IMR-90 (cell line): ENCODE data around the gene RPS5. TPM values are rescaled to one million over a fixed set of nuclear protein-coding genes. Genes with fewer than 3 reads are reported as not detected.
"Not testable (repeated sequence)": the region's sequence is repeated elsewhere in the genome, so short reads cannot be mapped to it uniquely, and the experiment has no call there.

ENCODE experiments used
- ATAC-seq: fragments of 200-7000 bp; cut with Tn5 transposase; 2 replicates; pipeline ENCODE4 v1.9.1; 2020; ENCODE audit warnings: low read depth, mild to moderate bottlenecking, moderate library complexity
- BruUV-seq: library from RNA; stranded (reverse); fragments of 400-500 nt; replicated peaks from 2 replicates; lab custom pipeline; 2021; lab: Mats Ljungman, UMichigan
- CTCF ChIA-PET: fragments of 300-600 bp; formaldehyde crosslinking; extraction: SDS; loops from one replicate; lab custom pipeline; 2021; ENCODE audit warnings: antibody characterized with exemption; lab: Yijun Ruan, JAX
- POLR2A ChIA-PET: fragments of 300-600 bp; sonication (Branson Sonifier 250); formaldehyde crosslinking; loops from one replicate; lab custom pipeline; 2022; ENCODE audit warnings: antibody characterized with exemption; ENCODE audit not compliant: unreplicated experiment; lab: Charles Lee
- DNase-seq: peaks from one replicate; pipeline ENCODE4 v3.0.0; 2013
- H2AFZ ChIP-seq: replicated peaks from 2 replicates; pipeline ENCODE3; 2013; ENCODE audit warnings: low read length, mild to moderate bottlenecking; ENCODE audit not compliant: poor library complexity
- H2AK5ac ChIP-seq: 2 replicates; pipeline ENCODE4 v1.6.1; 2013; ENCODE audit warnings: low read depth, low read length, inconsistent platforms
- H2AK9ac ChIP-seq: replicated peaks from 2 replicates; pipeline ENCODE3; 2013; ENCODE audit warnings: mild to moderate bottlenecking, low read depth, low read length, moderate library complexity; ENCODE audit not compliant: poor library complexity
- H2BK120ac ChIP-seq: 2 replicates; pipeline ENCODE4 v1.6.1; 2013; ENCODE audit warnings: low read depth, low read length, inconsistent platforms
- H2BK15ac ChIP-seq: 3 replicates; pipeline ENCODE4 v1.6.1; 2013; ENCODE audit warnings: low read depth, low read length, inconsistent platforms
- H2BK20ac ChIP-seq: 2 replicates; pipeline ENCODE4 v1.6.1; 2013; ENCODE audit warnings: low read depth, mild to moderate bottlenecking, inconsistent platforms, low read length, moderate library complexity
- H2BK5ac ChIP-seq: 2 replicates; pipeline ENCODE4 v1.6.1; 2013; ENCODE audit warnings: mild to moderate bottlenecking, low read depth, low read length, inconsistent platforms; ENCODE audit not compliant: poor library complexity, severe bottlenecking
- H3K14ac ChIP-seq: replicated peaks from 2 replicates; pipeline ENCODE4 v1.6.1; 2013; ENCODE audit warnings: low read depth, low read length, inconsistent platforms
- H3K18ac ChIP-seq: 2 replicates; pipeline ENCODE4 v1.6.1; 2013; ENCODE audit warnings: low read depth, low read length, control low read depth
- H3K23ac ChIP-seq: 2 replicates; pipeline ENCODE4 v1.6.1; 2013; ENCODE audit warnings: low read depth, low read length, inconsistent platforms
- H3K27ac ChIP-seq: 2 replicates; pipeline ENCODE4 v1.5.1; 2013; ENCODE audit warnings: mild to moderate bottlenecking, control low read depth, low read length; ENCODE audit not compliant: insufficient read depth
- H3K27me3 ChIP-seq: 2 replicates; pipeline ENCODE4 v1.6.1; 2013; ENCODE audit warnings: low read length; ENCODE audit not compliant: control insufficient read depth, insufficient read depth
- H3K36me3 ChIP-seq: 2 replicates; pipeline ENCODE4 v1.6.1; 2013; ENCODE audit warnings: low read length, mixed read lengths; ENCODE audit not compliant: control insufficient read depth, insufficient read depth
- H3K4ac ChIP-seq: 2 replicates; pipeline ENCODE4 v1.6.1; 2013; ENCODE audit warnings: low read depth, low read length, inconsistent platforms
- H3K4me1 ChIP-seq: 2 replicates; pipeline ENCODE4 v1.6.1; 2013; ENCODE audit warnings: low read length, mixed read lengths; ENCODE audit not compliant: control insufficient read depth, insufficient read depth
- H3K4me2 ChIP-seq: 2 replicates; pipeline ENCODE4 v1.6.1; 2013; ENCODE audit warnings: low read depth, mild to moderate bottlenecking, control low read depth, low read length, moderate library complexity
- H3K4me3 ChIP-seq: 2 replicates; pipeline ENCODE4 v1.5.1; 2013; ENCODE audit warnings: low read depth, mild to moderate bottlenecking, control low read depth, low read length, moderate library complexity; ENCODE audit not compliant: insufficient read depth
- H3K56ac ChIP-seq: 2 replicates; pipeline ENCODE4 v1.6.1; 2013; ENCODE audit warnings: low read length, inconsistent platforms; ENCODE audit not compliant: insufficient read depth; ENCODE audit errors: extremely low read depth
- H3K79me1 ChIP-seq, 2 experiments: 2 replicates each; pipeline ENCODE4 v1.6.1; 2013; ENCODE audit warnings: low read length in 2 of 2, inconsistent platforms in 1 of 2, low read depth in 1 of 2
- H3K9ac ChIP-seq: 2 replicates; pipeline ENCODE4 v1.6.1; 2013; ENCODE audit warnings: low read depth, low read length, control low read depth
- H3K9me1 ChIP-seq: 2 replicates; pipeline ENCODE4 v1.6.1; 2013; ENCODE audit warnings: low read length, inconsistent platforms; ENCODE audit not compliant: insufficient read depth
- H3K9me3 ChIP-seq: 2 replicates; pipeline ENCODE4 v1.6.1; 2013; ENCODE audit warnings: low read length; ENCODE audit not compliant: control insufficient read depth, insufficient read depth
- H4K20me1 ChIP-seq: 2 replicates; pipeline ENCODE4 v1.6.1; 2013; ENCODE audit warnings: low read length, inconsistent platforms; ENCODE audit not compliant: insufficient read depth
- H4K5ac ChIP-seq: 2 replicates; pipeline ENCODE4 v1.6.1; 2013; ENCODE audit warnings: mild to moderate bottlenecking, low read depth, low read length, control low read depth
- H4K8ac ChIP-seq, 2 experiments: 2 replicates each; pipeline ENCODE4 v1.6.1; 2013; ENCODE audit warnings: low read depth in 2 of 2, low read length in 2 of 2, control low read depth in 1 of 2, inconsistent platforms in 1 of 2
- H4K91ac ChIP-seq: 2 replicates; pipeline ENCODE4 v1.6.1; 2013; ENCODE audit warnings: low read depth, low read length, inconsistent platforms; ENCODE audit not compliant: insufficient read depth
- WGBS, 2 experiments: methylation state at CpG; one replicate each; pipeline versions ENCODE4 v1.1.5 to v1.1.7; 2013; ENCODE audit warnings: missing lambda C conversion rate in 2 of 2; ENCODE audit not compliant: insufficient read length in 1 of 2; ENCODE audit errors: extremely low coverage in 2 of 2; 5-methylcytosine and 5-hydroxymethylcytosine counted together
- dilution Hi-C: fragments of 300-500 bp; cut with HindIII; formaldehyde crosslinking; loops from one replicate; pipeline ENCODE4 v1.14.3; 2018; ENCODE audit warnings: low sequenced_read_pairs; ENCODE audit not compliant: unreplicated experiment
- in situ Hi-C: fragments of 300-500 bp; cut with MboI; formaldehyde crosslinking; loops from 3 replicates; pipeline ENCODE4 v1.14.3; 2019; ENCODE audit warnings: low sequenced_read_pairs, inconsistent platforms, mixed read lengths
- intact Hi-C: fragments of 100-400 bp; cut with micrococcal nuclease; formaldehyde crosslinking; loops from 2 replicates; pipeline ENCODE4 v1.10.0; 2022
- microRNA-seq, 2 experiments: library from miRNA; stranded (forward) in 1 of 2; unstranded in 1 of 2; fragments of 10-50 nt in 1 of 2; fragments of <30 nt in 1 of 2; gene quantifications in 1 of 2; microRNA quantifications in 1 of 2; one replicate each; pipeline versions ENCODE3 to v1.1.0; 2013 to 2020; ENCODE audit not compliant: insufficient read depth in 1 of 2, insufficient read length in 1 of 2, unreplicated experiment in 1 of 2
- polyA plus RNA-seq, 3 experiments: library from polyadenylated mRNA; depleted of rRNA; stranded (reverse); fragments of >200 nt; gene quantifications; 2 replicates each; pipeline ENCODE4 v1.2.3, GENCODE V29; 2012; ENCODE audit warnings: low replicate concordance in 1 of 3
- small RNA-seq, 5 experiments: library from RNA; depleted of rRNA; stranded (forward); fragments of <200 nt; gene quantifications; one replicate each; pipeline ENCODE3, GENCODE V24; 2012
- total RNA-seq: library from RNA; depleted of rRNA; stranded (reverse); fragments of >200 nt; gene quantifications from 2 replicates; pipeline ENCODE4 v1.2.3, GENCODE V29; 2012; rRNA removed

The RPS5 gene
- total and polyA plus RNA-seq, 2 of the 4 experiments (the other 2 are of a cell fraction), result 3,265 to 5,858 TPM

GRCh38 chr19:58442986-58443385 is 55.9 kb downstream of the RPS5 start:
- H2AK9ac ChIP-seq, H3K4me3 ChIP-seq, dilution Hi-C loops, H4K20me1 ChIP-seq, CTCF ChIA-PET, BruUV-seq, H2BK15ac ChIP-seq, intact Hi-C loops, H3K56ac ChIP-seq, H2BK20ac ChIP-seq, H2AK5ac ChIP-seq, DNase-seq, H2BK120ac ChIP-seq, H4K5ac ChIP-seq, H4K91ac ChIP-seq, H4K8ac ChIP-seq, POLR2A ChIA-PET, H3K9me1 ChIP-seq, H3K23ac ChIP-seq, H3K36me3 ChIP-seq, H3K27me3 ChIP-seq, H3K27ac ChIP-seq, in situ Hi-C loops, ATAC-seq, H3K4ac ChIP-seq, H2BK5ac ChIP-seq, H3K4me1 ChIP-seq, H3K9ac ChIP-seq, H2AFZ ChIP-seq, H3K18ac ChIP-seq, H3K14ac ChIP-seq, H3K4me2 ChIP-seq: not testable (repeated sequence)
- 81% methylated on average over 5 of the region's 7 CpGs; no CpG with 5 or more reads in 1 of the 2 experiments for WGBS, 2 experiments
- H3K79me1 ChIP-seq, result peaks cover 10 to 24% of the 10 kb centered on the region in 2 experiments
- peaks cover 10% of the 10 kb centered on the region for H3K9me3 ChIP-seq

Small RNA genes lying within 50 kb of the gene (microRNA-seq; reads per million reads assigned to microRNA genes)
- 0 to 1.0 reads per million in 2 experiments for gene MIR4754 (ENCODE audit: insufficient read depth in 1 of 2, insufficient read length in 1 of 2, unreplicated experiment in 1 of 2)
- gene RNA5SP473 (ENCODE audit: insufficient read depth, insufficient read length), result not detected

Small RNA genes lying within 50 kb of the gene (small RNA-seq; reads per million reads assigned to genes)
- gene MIR4754 (0 to 0.68 (median 0) reads per million in 5 experiments), gene RNA5SP473 (0 to 14.5 (median 2.0) reads per million in 5 experiments)

Other genes starting within 250 kb of the RPS5 start
- gene ZNF329, start 236.5 kb upstream of the RPS5 start, total RNA-seq, result 15.3 and 16.8 TPM in 2 replicates
- 3.3 and 4.7 TPM in 2 replicates for gene ZNF329, start 236.5 kb upstream of the RPS5 start, polyA plus RNA-seq (2012; rRNA removed)
- 12.5 and 15.2 TPM in 2 replicates for gene ZNF274, start 204.2 kb upstream of the RPS5 start, total RNA-seq
- 11.0 and 12.1 TPM in 2 replicates for gene ZNF274, start 204.2 kb upstream of the RPS5 start, polyA plus RNA-seq (2012; rRNA removed)
- gene ZNF544, start 158.4 kb upstream of the RPS5 start, total RNA-seq, result 35.3 and 45.9 TPM in 2 replicates
- 14.4 and 19.3 TPM in 2 replicates for gene ZNF544, start 158.4 kb upstream of the RPS5 start, polyA plus RNA-seq (2012; rRNA removed)
- 3.9 and 4.4 TPM in 2 replicates for gene ZNF8, start 108.3 kb upstream of the RPS5 start, total RNA-seq
- gene ZNF8, start 108.3 kb upstream of the RPS5 start, polyA plus RNA-seq (2012; rRNA removed), result 1.5 and 2.1 TPM in 2 replicates
- 30.8 and 33.0 TPM in 2 replicates for gene ERVK3-1, start 81.9 kb upstream of the RPS5 start, total RNA-seq
- gene ERVK3-1, start 81.9 kb upstream of the RPS5 start, polyA plus RNA-seq (2012; rRNA removed), result 34.9 and 39.3 TPM in 2 replicates
- 1.9 and 2.5 TPM in 2 replicates for gene ZSCAN22, start 60.3 kb upstream of the RPS5 start, total RNA-seq
- gene ZSCAN22, start 60.3 kb upstream of the RPS5 start, polyA plus RNA-seq (2012; rRNA removed), result 1.8 and 2.2 TPM in 2 replicates
- 4.5 and 6.4 TPM in 2 replicates for gene A1BG, start 33.8 kb upstream of the RPS5 start, total RNA-seq
- 54.5 and 65.7 TPM in 2 replicates for gene A1BG, start 33.8 kb upstream of the RPS5 start, polyA plus RNA-seq (2012; rRNA removed)
- 0.18 and 0.56 TPM in 2 replicates for gene ZNF497, start 24.5 kb upstream of the RPS5 start, total RNA-seq
- gene ZNF497, start 24.5 kb upstream of the RPS5 start, polyA plus RNA-seq (2012; rRNA removed), result 0.24 and 0.27 TPM in 2 replicates
- gene ZNF837, start 6.2 kb upstream of the RPS5 start, total RNA-seq, result 0.54 and 0.56 TPM in 2 replicates
- gene ZNF837, start 6.2 kb upstream of the RPS5 start, polyA plus RNA-seq (2012; rRNA removed), result 1.2 and 1.9 TPM in 2 replicates
- not detected in 2 replicates for gene RNF225, start 8.4 kb downstream of the RPS5 start, total RNA-seq
- gene RNF225, start 8.4 kb downstream of the RPS5 start, polyA plus RNA-seq (2012; rRNA removed), result 0.10 TPM in 1 of 2 replicates, not detected in the other
- 12.8 and 15.4 TPM in 2 replicates for gene ZNF584, start 21.4 kb downstream of the RPS5 start, total RNA-seq
- 11.6 and 12.4 TPM in 2 replicates for gene ZNF584, start 21.4 kb downstream of the RPS5 start, polyA plus RNA-seq (2012; rRNA removed)
- 8.9 and 13.6 TPM in 2 replicates for gene ZNF132, start 52.9 kb downstream of the RPS5 start, total RNA-seq
- gene ZNF132, start 52.9 kb downstream of the RPS5 start, polyA plus RNA-seq (2012; rRNA removed), result 1.4 and 2.4 TPM in 2 replicates
- 3.3 and 4.1 TPM in 2 replicates for gene ZNF324B, start 64.4 kb downstream of the RPS5 start, total RNA-seq
- 2.8 and 3.5 TPM in 2 replicates for gene ZNF324B, start 64.4 kb downstream of the RPS5 start, polyA plus RNA-seq (2012; rRNA removed)
- gene ZNF324, start 79.8 kb downstream of the RPS5 start, total RNA-seq, result 6.6 and 6.9 TPM in 2 replicates
- gene ZNF324, start 79.8 kb downstream of the RPS5 start, polyA plus RNA-seq (2012; rRNA removed), result 5.6 and 6.0 TPM in 2 replicates
- gene ZNF446, start 89.1 kb downstream of the RPS5 start, total RNA-seq, result 3.9 and 4.8 TPM in 2 replicates
- gene ZNF446, start 89.1 kb downstream of the RPS5 start, polyA plus RNA-seq (2012; rRNA removed), result 6.9 and 7.5 TPM in 2 replicates
- 7.5 and 7.7 TPM in 2 replicates for gene SLC27A5, start 124.7 kb downstream of the RPS5 start, total RNA-seq
- gene SLC27A5, start 124.7 kb downstream of the RPS5 start, polyA plus RNA-seq (2012; rRNA removed), result 11.2 and 13.5 TPM in 2 replicates
- 1.4 TPM in 2 replicates for gene ZBTB45, start 132.5 kb downstream of the RPS5 start, total RNA-seq
- gene ZBTB45, start 132.5 kb downstream of the RPS5 start, polyA plus RNA-seq (2012; rRNA removed), result 9.7 and 13.5 TPM in 2 replicates
- 313 and 349 TPM in 2 replicates for gene TRIM28, start 156.8 kb downstream of the RPS5 start, total RNA-seq
- 465 and 964 TPM in 2 replicates for gene TRIM28, start 156.8 kb downstream of the RPS5 start, polyA plus RNA-seq (2012; rRNA removed)
- 105 and 128 TPM in 2 replicates for gene CHMP2A, start 167.8 kb downstream of the RPS5 start, total RNA-seq
- gene CHMP2A, start 167.8 kb downstream of the RPS5 start, polyA plus RNA-seq (2012; rRNA removed), result 183 and 202 TPM in 2 replicates
- 55.9 and 63.0 TPM in 2 replicates for gene UBE2M, start 171.3 kb downstream of the RPS5 start, total RNA-seq
- 66.6 and 72.5 TPM in 2 replicates for gene UBE2M, start 171.3 kb downstream of the RPS5 start, polyA plus RNA-seq (2012; rRNA removed)
- 3.4 and 3.6 TPM in 2 replicates for gene MZF1, start 186.1 kb downstream of the RPS5 start, total RNA-seq
- 15.0 and 17.1 TPM in 2 replicates for gene MZF1, start 186.1 kb downstream of the RPS5 start, polyA plus RNA-seq (2012; rRNA removed)